Large intestine (tissue), 3 donors: ENCODE data around the gene SLC22A3. TPM values are rescaled to one million over a fixed set of nuclear protein-coding genes. Genes with fewer than 3 reads are reported as not detected.
A peak's percentile ranks its signal among the peaks of the same experiment; 100 is the strongest.
"Not testable (repeated sequence)": the region's sequence is repeated elsewhere in the genome, so short reads cannot be mapped to it uniquely, and the experiment has no call there.

ENCODE experiments used
- DNase-seq, 2 donors: peaks; one replicate each; pipeline versions ENCODE4 v3.0.0 to v3.0.0-alpha.2; 2013
- H3K27ac ChIP-seq: one replicate; pipeline ENCODE4 v1.5.1; 2013; ENCODE audit warnings: low read length
- H3K27me3 ChIP-seq: 2 replicates; pipeline ENCODE4 v1.6.1; 2013; ENCODE audit warnings: low read length; ENCODE audit not compliant: control insufficient read depth, insufficient read depth
- H3K36me3 ChIP-seq: 2 replicates; pipeline ENCODE4 v1.6.1; 2013; ENCODE audit warnings: low read length; ENCODE audit not compliant: control insufficient read depth, insufficient read depth
- H3K4me1 ChIP-seq: one replicate; pipeline ENCODE4 v1.6.1; 2013; ENCODE audit warnings: low read length; ENCODE audit not compliant: control insufficient read depth, insufficient read depth
- H3K4me3 ChIP-seq: one replicate; pipeline ENCODE4 v1.5.1; 2013; ENCODE audit warnings: low read length
- H3K9me3 ChIP-seq: one replicate; pipeline ENCODE4 v1.6.1; 2013; ENCODE audit warnings: mild to moderate bottlenecking, low read depth, low read length, moderate library complexity; ENCODE audit not compliant: control insufficient read depth
- WGBS: methylation state at CpG from one replicate; pipeline ENCODE4 v1.1.5; 2013; ENCODE audit warnings: low lambda C conversion rate; ENCODE audit not compliant: insufficient coverage; 5-methylcytosine and 5-hydroxymethylcytosine counted together
- polyA plus RNA-seq: library from polyadenylated mRNA; unstranded; fragments of 120-200 nt; gene quantifications from one replicate; pipeline ENCODE4 v1.2.1, GENCODE V29; 2013

SLC22A3 gene
- polyA plus RNA-seq, 1 donor, result 2.5 TPM

GRCh38 chr6:160456214-160456546 is 108.0 kb downstream of the SLC22A3 start:
- Histone ChIP-seq H3K36me3 (no peaks in the 10 kb centered on the region), H3K9me3 (no peaks in the 10 kb centered on the region), H3K4me1 (peaks cover 5% of the 10 kb centered on the region), H3K4me3 (no peak overlapping the region), H3K27me3 (no peaks in the 10 kb centered on the region), H3K27ac (no peak overlapping the region)
- WGBS, result no CpG with 5 or more reads among the region's 3 CpGs
- DNase-seq, result no peak

- 80% methylated on average over 1 of the region's 4 CpGs for WGBS
- no peak overlapping the region for H3K4me3 ChIP-seq
Observed at GRCh38 chr6:160457823-160458222, 109.6 kb downstream of the SLC22A3 start.

GRCh38 chr6:160461641-160462040 is 113.5 kb downstream of the SLC22A3 start:
- Histone ChIP-seq H3K9me3 (no peaks in the 10 kb centered on the region), H3K4me1 (no peaks in the 10 kb centered on the region), H3K27ac (no peak overlapping the region), H3K4me3 (no peak overlapping the region), H3K36me3 (no peaks in the 10 kb centered on the region), H3K27me3 (no peaks in the 10 kb centered on the region)
- WGBS, result no CpG with 5 or more reads among the region's 3 CpGs
- DNase-seq, result no peak

More at GRCh38 chr6:160457823-160458222, 109.6 kb downstream of the SLC22A3 start:
- no peaks in the 10 kb centered on the region for H3K9me3 ChIP-seq
- H3K36me3 ChIP-seq, result no peaks in the 10 kb centered on the region
- peaks cover 5% of the 10 kb centered on the region for H3K4me1 ChIP-seq
- H3K27me3 ChIP-seq, result no peaks in the 10 kb centered on the region
- H3K27ac ChIP-seq, result no peak overlapping the region
- no peak for DNase-seq

- H3K4me1 ChIP-seq, result no peaks in the 10 kb centered on the region
- H3K4me3 ChIP-seq, result no peak overlapping the region
- no peaks in the 10 kb centered on the region for H3K27me3 ChIP-seq
- no peak for DNase-seq
- no peak overlapping the region for H3K27ac ChIP-seq
- no peaks in the 10 kb centered on the region for H3K36me3 ChIP-seq
- H3K9me3 ChIP-seq, result no peaks in the 10 kb centered on the region
Observed at GRCh38 chr6:160462116-160462515, 113.9 kb downstream of the SLC22A3 start.

GRCh38 chr6:160462551-160463109 is 114.5 kb downstream of the SLC22A3 start:
- Histone ChIP-seq H3K4me1 (no peaks in the 10 kb centered on the region), H3K4me3 (no peak overlapping the region), H3K36me3 (no peaks in the 10 kb centered on the region), H3K27ac (no peak overlapping the region), H3K27me3 (no peaks in the 10 kb centered on the region), H3K9me3 (no peaks in the 10 kb centered on the region)
- peak in 1 of 2 donors; percentile 2 for DNase-seq
- no CpG with 5 or more reads among the region's 3 CpGs for WGBS

GRCh38 chr6:160464744-160465143 is 116.6 kb downstream of the SLC22A3 start:
- no peaks in the 10 kb centered on the region for H3K27me3 ChIP-seq
- no peaks in the 10 kb centered on the region for H3K36me3 ChIP-seq
- no peak overlapping the region for H3K4me3 ChIP-seq
- WGBS, result no CpG with 5 or more reads among the region's 3 CpGs
- no peak overlapping the region for H3K27ac ChIP-seq
- no peaks in the 10 kb centered on the region for H3K9me3 ChIP-seq
- DNase-seq, result no peak
- no peaks in the 10 kb centered on the region for H3K4me1 ChIP-seq

- no CpG with 5 or more reads among the region's 14 CpGs for WGBS
Observed at GRCh38 chr6:160467261-160467871, 119.2 kb downstream of the SLC22A3 start.

GRCh38 chr6:160469153-160469552 is 121.0 kb downstream of the SLC22A3 start:
- WGBS, result no CpG with 5 or more reads among the region's 2 CpGs
- no peak for DNase-seq
- Histone ChIP-seq H3K4me3 (no peak overlapping the region), H3K4me1 (no peaks in the 10 kb centered on the region), H3K36me3 (no peaks in the 10 kb centered on the region), H3K27ac (no peak overlapping the region), H3K9me3 (no peaks in the 10 kb centered on the region), H3K27me3 (no peaks in the 10 kb centered on the region)

More at GRCh38 chr6:160467261-160467871, 119.2 kb downstream of the SLC22A3 start:
- H3K27me3 ChIP-seq, H3K4me1 ChIP-seq, H3K9me3 ChIP-seq, H3K27ac ChIP-seq, H3K4me3 ChIP-seq, H3K36me3 ChIP-seq, DNase-seq: not testable (repeated sequence)

GRCh38 chr6:160476056-160476455 is 127.9 kb downstream of the SLC22A3 start:
- DNase-seq, H3K4me1 ChIP-seq, H3K36me3 ChIP-seq, H3K27ac ChIP-seq, H3K9me3 ChIP-seq, H3K27me3 ChIP-seq, H3K4me3 ChIP-seq: not testable (repeated sequence)
- WGBS, result 64% methylated on average over 2 of the region's 4 CpGs

- WGBS, result 100% methylated on average over 1 of the region's 4 CpGs
Observed at GRCh38 chr6:160477072-160477471, 128.9 kb downstream of the SLC22A3 start.

GRCh38 chr6:160477901-160478300 is 129.7 kb downstream of the SLC22A3 start:
- Histone ChIP-seq H3K27ac (no peak overlapping the region), H3K4me1 (no peaks in the 10 kb centered on the region), H3K4me3 (no peak overlapping the region), H3K36me3 (no peaks in the 10 kb centered on the region), H3K9me3 (no peaks in the 10 kb centered on the region), H3K27me3 (no peaks in the 10 kb centered on the region)
- WGBS, result 100% methylated on average over 1 of the region's 8 CpGs
- no peak for DNase-seq

More at GRCh38 chr6:160477072-160477471, 128.9 kb downstream of the SLC22A3 start:
- DNase-seq, H3K4me1 ChIP-seq, H3K36me3 ChIP-seq, H3K27ac ChIP-seq, H3K4me3 ChIP-seq, H3K27me3 ChIP-seq, H3K9me3 ChIP-seq: not testable (repeated sequence)
